ENCODE measurements around the gene FBXO39.

Gene FBXO39

DNA sequence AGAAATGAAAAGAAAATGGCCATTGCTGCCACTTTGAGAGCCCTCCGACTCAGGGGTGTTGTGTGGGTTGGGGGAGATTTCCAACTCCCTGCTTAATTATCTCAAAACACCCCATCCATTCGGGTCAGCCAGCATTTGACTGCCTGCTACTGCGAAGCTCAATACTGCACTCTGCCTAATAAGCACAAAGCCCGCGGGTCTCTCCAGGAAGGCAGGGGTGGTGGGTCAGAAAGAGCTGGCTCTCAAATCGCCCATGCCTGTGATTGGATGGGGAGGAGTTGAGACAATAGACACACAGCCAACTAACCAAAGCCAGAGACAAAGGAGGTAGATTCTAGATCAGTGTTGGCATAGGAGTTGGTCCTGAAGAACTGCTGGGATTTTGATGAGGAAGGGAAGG lies 22.5 kb upstream of the FBXO39 start:
- TF ChIP-seq, protein P1, sequence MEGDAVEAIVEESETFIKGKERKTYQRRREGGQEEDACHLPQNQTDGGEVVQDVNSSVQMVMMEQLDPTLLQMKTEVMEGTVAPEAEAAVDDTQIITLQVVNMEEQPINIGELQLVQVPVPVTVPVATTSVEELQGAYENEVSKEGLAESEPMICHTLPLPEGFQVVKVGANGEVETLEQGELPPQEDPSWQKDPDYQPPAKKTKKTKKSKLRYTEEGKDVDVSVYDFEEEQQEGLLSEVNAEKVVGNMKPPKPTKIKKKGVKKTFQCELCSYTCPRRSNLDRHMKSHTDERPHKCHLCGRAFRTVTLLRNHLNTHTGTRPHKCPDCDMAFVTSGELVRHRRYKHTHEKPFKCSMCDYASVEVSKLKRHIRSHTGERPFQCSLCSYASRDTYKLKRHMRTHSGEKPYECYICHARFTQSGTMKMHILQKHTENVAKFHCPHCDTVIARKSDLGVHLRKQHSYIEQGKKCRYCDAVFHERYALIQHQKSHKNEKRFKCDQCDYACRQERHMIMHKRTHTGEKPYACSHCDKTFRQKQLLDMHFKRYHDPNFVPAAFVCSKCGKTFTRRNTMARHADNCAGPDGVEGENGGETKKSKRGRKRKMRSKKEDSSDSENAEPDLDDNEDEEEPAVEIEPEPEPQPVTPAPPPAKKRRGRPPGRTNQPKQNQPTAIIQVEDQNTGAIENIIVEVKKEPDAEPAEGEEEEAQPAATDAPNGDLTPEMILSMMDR (IDR thresholded peaks at IDR 0.05; ENCODE audit: borderline replicate concordance, control extremely low read depth, extremely low read depth, insufficient read depth, missing control alignments), result no peak
- in situ Hi-C loops (cut with MboI; ENCODE audit: low sequenced_read_pairs, unreplicated experiment), result no loop called here
- DNase-seq (ENCODE audit: low spot score), result no peak

GRCh38 chr17:6755281-6755680 lies 20.7 kb upstream of the FBXO39 start:
- in situ Hi-C loops (cut with MboI; ENCODE audit: low sequenced_read_pairs, unreplicated experiment), result no loop called here
- TF ChIP-seq, protein P1 (IDR thresholded peaks at IDR 0.05; ENCODE audit: borderline replicate concordance, control extremely low read depth, extremely low read depth, insufficient read depth, missing control alignments), result no peak
- DNase-seq (ENCODE audit: low spot score), result no peak

DNA sequence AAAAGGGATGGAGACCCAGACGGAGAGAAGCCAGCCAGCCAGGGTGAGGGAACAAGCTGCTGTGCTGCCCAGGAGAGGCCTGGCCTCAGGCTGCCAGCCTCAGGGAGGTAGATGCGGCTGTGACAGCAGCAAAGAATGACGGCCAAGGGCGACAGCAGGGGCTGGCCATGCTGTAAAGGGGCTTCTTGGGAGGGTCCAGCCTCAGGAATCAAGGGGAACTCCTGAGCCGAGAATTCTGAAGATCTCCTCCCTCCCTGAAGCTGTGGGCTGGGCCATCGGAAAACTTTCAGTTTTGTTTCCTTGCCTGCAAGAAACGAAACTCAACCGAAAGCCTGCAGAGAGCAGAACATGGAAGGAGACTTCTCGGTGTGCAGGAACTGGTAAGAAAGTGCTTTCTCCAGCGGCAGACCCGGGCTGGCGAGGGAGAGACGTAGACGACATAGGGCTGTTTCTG lies 20.3 kb upstream of the FBXO39 start, which contains the start of gene XAF1:
XAF1 (plus strand) TSS at position 316 of the 454 bp plus-strand sequence; CDS start at position 349, 33 bp downstream.
- in situ Hi-C loops (cut with MboI; ENCODE audit: low sequenced_read_pairs, unreplicated experiment), result no loop called here

DNA sequence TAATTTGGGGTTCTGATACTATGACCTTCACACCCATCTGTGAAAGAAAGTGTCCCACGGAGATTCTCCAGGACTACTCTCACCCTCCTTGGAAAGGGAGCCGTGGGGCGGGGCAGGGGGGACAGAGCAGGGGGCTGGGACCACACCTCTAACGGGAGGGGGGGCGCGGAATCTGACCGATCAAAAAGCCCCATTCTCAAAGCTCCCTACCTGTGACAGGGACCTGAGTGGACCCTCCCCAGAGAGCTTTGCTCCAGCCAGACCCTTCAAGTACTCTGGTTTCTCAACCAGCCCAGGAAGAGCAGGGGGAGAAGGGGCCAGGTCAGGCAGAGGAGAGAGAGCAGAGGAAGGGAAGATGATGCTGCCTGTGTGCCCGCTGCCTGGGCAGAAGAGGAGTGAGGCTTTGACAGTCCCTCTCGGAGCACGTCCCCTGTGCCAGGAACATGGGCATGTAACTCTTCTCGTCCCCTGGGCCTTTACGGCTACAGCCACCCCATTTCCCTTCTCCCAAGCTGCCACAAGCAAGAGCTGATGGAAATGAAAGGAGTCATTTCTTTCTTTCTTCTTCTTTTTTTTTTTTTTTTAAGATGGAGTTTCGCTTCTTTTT lies 19.5 kb upstream of the FBXO39 start:
- peak; percentile 18 for DNase-seq (ENCODE audit: low spot score)
- TF ChIP-seq, protein P1 (IDR thresholded peaks at IDR 0.05; ENCODE audit: borderline replicate concordance, control extremely low read depth, extremely low read depth, insufficient read depth, missing control alignments), result no peak
- in situ Hi-C loops (cut with MboI; ENCODE audit: low sequenced_read_pairs, unreplicated experiment), result no loop called here

More for the DNA sequence above, 20.3 kb upstream of the FBXO39 start, which contains the start of gene XAF1:
- DNase-seq (ENCODE audit: low spot score), result peak; percentile 58
- TF ChIP-seq, protein P1 (IDR thresholded peaks at IDR 0.05; ENCODE audit: borderline replicate concordance, control extremely low read depth, extremely low read depth, insufficient read depth, missing control alignments), result no peak

DNA sequence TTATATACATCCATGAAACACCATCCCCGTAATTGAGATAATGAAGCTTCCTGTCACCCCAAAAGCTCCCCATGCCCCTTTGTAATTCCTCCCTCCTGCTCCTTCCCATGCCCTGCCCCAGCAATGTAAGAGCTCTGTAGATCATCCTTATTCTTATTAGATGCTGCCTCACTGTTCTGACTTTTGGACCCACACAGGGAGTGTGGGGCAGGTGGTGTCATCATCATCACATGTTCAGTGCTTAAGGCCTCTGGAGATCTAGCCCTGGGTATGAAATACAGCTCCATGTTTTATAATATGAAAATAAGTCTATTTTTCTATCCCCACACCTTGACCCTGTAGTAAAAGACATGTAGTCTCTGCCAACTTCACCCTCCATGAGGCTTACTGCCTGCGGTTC lies 18.3 kb upstream of the FBXO39 start:
- in situ Hi-C loops (cut with MboI; ENCODE audit: low sequenced_read_pairs, unreplicated experiment), result no loop called here
- TF ChIP-seq, protein P1 (IDR thresholded peaks at IDR 0.05; ENCODE audit: borderline replicate concordance, control extremely low read depth, extremely low read depth, insufficient read depth, missing control alignments), result no peak
- no peak for DNase-seq (ENCODE audit: low spot score)

- DNase-seq (ENCODE audit: low spot score), result no peak
- TF ChIP-seq, protein P1 (IDR thresholded peaks at IDR 0.05; ENCODE audit: borderline replicate concordance, control extremely low read depth, extremely low read depth, insufficient read depth, missing control alignments), result no peak
- in situ Hi-C loops (cut with MboI; ENCODE audit: low sequenced_read_pairs, unreplicated experiment), result no loop called here
Measured at GRCh38 chr17:6761779-6762178, 14.2 kb upstream of the FBXO39 start.
